Measurements from ENCODE around the gene ZNF385B. TPM values are rescaled to one million over a fixed set of nuclear protein-coding genes. Genes with fewer than 3 reads are reported as not detected.

The ZNF385B gene
- total RNA-seq, 1 donor from 2014 or later = not detected

- no peak for DNase-seq
Observed at GRCh38 chr2:179578171-179578916, 283.1 kb downstream of the ZNF385B start.

GRCh38 chr2:179574061-179574519, 287.3 kb downstream of the ZNF385B start:
- DNase-seq = no peak

- no peak for DNase-seq
Observed at GRCh38 chr2:179572544-179572943, 288.9 kb downstream of the ZNF385B start.

GRCh38 chr2:179571721-179572120, 289.7 kb downstream of the ZNF385B start:
- DNase-seq = no peak

GRCh38 chr2:179571252-179571651, 290.2 kb downstream of the ZNF385B start:
- no peak for DNase-seq

- no peak for DNase-seq
Observed at GRCh38 chr2:179569831-179570233, 291.6 kb downstream of the ZNF385B start.

- DNase-seq = no peak
Observed at GRCh38 chr2:179565807-179566206, 295.6 kb downstream of the ZNF385B start.

GRCh38 chr2:179562330-179562885, 299.0 kb downstream of the ZNF385B start:
- DNase-seq = no peak

DNA sequence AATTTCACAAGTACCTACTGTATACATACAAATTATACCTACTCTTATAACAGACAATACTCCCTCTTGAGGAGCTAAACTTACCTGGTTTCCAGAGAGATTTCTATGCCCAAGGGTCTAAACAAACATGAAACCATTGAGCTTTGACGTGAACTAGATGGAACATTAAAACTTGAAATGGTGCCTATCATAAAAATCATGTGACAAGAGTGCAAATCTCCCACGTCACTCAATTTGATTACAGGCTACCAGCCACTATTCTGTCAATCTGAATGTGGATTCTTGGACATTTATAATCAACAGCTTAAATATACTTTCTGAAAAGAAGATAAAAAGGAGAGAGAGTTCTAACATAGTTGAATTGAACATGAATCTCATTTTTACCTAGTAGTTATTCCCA, 299.7 kb downstream of the ZNF385B start:
- DNase-seq = no peak

DNA sequence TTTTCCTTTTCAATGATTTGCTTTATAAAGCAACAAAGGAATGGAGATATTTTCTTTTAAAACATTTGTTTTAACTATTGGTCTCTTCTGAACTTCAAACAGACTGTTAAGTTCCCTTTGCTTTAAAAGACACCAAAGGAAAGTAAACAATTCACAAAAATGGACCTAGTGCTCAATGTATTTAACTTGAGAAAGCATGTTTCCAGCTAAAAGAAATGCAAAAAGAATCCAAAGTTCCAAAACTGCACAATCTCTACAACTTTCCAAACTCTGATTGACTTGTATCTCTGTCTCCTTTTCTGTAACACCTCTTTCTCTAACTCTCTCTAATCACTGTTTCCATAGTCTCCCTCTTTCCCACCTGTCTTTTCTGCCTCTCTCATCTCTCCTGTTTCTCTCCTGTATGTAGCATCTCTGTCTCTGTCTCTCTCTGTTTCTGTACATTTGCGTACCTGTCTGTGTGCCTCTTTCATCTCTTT, 301.1 kb downstream of the ZNF385B start:
- DNase-seq = no peak

DNA sequence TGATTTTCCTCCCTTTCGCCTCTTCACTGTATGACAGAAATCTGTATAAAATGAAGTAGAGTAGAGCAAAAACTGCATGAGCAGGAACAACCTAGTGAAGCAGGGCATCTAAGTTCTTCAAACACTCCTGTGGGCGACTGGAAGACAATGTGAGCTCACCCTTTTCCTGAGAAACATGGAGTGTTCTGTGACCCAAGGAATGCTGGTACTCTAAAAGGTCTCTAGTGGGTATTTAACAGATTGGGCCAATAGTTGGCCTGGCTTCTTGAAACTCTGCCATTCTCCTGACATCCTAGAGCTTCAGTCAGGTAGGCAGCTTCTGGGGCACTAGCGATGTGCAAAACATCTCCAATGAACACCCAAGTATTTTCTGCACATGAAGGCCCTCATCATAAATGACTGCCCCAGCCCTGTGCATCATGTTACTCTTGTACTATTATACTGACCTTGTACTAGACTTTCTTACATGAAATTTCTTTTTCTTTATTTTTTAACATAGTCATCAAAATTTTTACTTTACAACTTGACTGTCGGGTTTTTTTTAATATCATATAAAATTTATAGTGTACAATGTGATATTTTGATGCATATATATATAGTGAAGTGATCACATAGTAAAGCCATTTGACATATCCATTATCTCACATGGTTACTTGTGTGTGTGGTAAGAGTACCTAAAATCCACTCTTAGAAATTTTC, 302.2 kb downstream of the ZNF385B start:
- DNase-seq = no peak

DNA sequence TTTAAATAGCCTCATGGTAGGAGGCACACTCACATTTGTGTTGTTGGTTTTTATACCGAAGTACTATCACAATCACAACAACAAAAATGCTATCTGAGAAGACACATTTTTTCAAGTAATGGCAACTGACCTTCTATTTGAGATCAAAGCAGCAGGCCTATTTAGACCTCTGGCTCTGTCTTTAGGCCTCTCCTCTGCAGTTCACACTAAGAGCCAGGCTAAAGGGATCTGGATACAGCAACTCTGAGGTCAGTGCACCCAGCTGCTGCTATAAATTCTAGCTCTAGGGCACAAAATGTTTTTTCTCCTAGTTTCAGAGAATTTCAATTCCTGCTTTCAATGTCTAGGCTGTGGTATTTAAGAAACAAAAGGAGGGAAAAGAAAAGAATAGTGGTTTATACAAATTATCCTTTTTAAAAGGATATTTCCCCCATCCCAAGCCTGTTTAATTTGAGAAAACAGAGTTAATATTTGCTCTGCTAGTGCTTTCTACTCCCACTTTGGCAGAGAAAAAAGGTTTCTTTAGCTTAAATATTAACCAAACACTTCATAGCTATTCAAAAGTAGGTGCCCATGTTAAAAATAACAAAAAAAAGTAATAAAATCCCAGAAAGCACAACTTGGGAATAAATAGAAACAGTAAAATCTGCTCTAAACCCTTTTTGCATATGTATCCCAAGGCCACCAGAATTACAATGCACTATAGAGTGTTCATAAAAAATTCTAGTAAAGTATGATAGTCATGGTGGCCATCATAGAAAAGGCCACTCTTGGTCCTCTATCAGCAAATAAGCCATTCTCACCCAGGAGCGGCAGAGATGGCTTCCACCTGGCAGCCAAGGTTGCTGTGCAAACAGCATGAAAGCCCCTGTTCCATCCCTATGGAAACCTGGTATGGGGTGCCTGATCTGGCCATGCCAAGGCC, 303.1 kb downstream of the ZNF385B start:
- no peak for DNase-seq

DNA sequence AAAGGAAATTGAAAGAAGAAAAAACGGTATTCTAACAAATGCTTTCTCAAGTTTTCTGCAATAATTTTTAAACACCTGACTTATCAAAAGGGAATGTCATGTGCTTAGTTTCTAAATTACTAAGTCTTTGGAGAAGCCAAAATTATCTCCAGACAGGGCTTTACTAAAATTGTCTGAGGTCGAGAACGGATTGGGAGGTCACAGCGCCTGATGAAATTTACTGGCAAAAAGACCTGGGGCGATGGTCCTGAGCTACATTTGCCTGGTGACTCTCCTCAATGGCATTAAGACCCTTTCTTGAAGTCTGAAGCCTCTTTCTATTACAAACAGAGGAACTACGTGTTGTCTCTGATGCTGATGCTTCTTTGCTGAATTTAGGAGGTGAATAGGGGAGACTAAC, 305.0 kb downstream of the ZNF385B start:
- no peak for DNase-seq

- no peak for DNase-seq
Observed at GRCh38 chr2:179555691-179556283, 305.6 kb downstream of the ZNF385B start.

DNA sequence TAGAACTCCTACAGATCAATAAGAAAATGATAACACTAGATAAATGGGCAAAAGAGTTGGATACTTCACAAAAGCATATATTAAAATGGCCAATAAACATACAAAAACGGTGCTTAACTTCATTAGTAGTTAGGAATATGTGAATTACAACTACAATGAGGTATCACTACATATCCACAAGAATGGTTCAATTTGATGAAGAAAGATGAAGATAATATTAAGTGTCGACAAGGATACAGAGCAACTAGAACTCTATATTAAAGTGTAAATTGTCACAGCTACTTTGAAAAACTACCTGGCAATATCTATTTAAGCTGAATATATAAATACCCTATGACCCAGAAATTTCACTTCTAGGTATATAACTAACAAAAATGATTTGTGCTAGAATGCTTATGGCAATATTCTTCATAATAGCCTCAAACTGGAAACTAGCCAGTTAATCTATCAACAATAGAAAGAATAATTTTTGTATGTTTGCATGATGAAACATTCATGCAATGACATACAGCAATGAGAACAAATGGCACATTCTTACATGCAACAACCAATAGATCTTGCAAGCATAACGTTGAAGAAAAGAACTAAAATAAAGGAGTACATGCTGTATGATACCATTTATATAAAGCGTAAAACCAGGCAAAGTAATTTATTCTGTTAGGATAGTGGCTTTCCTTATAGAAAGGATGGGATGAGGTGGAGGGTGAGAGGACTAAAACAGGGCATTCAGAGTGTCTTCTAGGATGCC, 306.6 kb downstream of the ZNF385B start:
- no peak for DNase-seq

- DNase-seq = no peak
Observed at GRCh38 chr2:179553382-179553781, 308.0 kb downstream of the ZNF385B start.

DNA sequence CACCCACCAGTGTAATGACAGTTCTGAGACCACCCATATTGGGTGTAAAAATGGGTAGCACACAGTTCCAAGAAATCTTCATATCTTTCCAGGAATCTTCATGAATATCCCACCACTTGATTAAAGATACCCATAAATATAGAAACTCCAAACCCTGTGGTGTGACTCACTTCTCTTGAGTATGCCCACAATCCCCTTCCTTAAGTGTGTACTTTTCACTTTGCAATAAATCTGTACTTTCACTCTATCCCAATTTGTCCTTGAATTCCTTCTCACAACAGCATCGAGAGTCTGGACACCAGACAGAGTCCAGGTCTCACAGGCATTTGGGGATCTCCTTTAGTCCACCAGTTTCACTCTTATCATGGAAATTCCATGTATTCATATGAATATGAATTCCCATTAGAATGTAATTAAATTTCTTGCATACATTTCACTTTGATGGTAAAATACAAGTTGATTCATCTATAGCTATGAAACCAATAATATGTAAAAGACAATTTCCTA, 309.8 kb downstream of the ZNF385B start:
- DNase-seq = no peak

DNA sequence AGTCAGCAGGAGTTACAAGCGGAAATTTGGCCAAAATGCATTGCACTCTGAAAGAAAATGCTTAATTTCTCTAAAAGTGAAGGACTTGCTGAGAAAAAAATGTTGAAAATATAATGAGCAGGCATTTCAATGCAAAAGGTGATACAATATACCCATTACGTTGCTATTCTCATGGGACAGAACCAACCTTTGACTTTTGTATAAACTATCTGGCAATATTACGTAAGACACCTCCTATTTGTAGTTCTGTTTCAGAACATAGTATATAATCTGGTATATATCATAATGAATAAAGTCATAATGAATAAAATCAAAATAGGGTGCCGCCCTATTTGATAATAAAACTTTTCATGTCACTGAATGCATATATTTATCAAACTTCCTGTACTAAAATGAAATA, 310.6 kb downstream of the ZNF385B start:
- no peak for DNase-seq

- no peak for DNase-seq
Observed at GRCh38 chr2:179550214-179550613, 311.2 kb downstream of the ZNF385B start.

- DNase-seq = no peak
Observed at GRCh38 chr2:179546656-179547055, 314.8 kb downstream of the ZNF385B start.

- DNase-seq = no peak
Observed at GRCh38 chr2:179545024-179545423, 316.4 kb downstream of the ZNF385B start.

Data from dermis blood vessel endothelial cell (primary cell).